Lower leg skin (tissue), 4 donors: ENCODE results near the gene PCBP1. TPM values are rescaled to one million over a fixed set of nuclear protein-coding genes. Genes with fewer than 3 reads are reported as not detected.

ENCODE experiments used
- DNase-seq, 2 donors: peaks; one replicate each; pipeline ENCODE4 v3.0.0-alpha.2; 2019; ENCODE audit warnings: low spot score in 2 of 2
- H3K4me3 ChIP-seq: fragments of 200-600 bp; sonication (generic); 2 replicates; pipeline ENCODE4 v1.5.1; 2017; ENCODE audit warnings: mild to moderate bottlenecking, low read depth; ENCODE audit not compliant: poor library complexity, severe bottlenecking
- POLR2A ChIP-seq, 2 donors: fragments of 450-650 bp; IDR thresholded peaks; one replicate each; pipeline ENCODE4 v1.6.1; 2016 to 2017; ENCODE audit warnings: antibody characterized with exemption in 2 of 2, mild to moderate bottlenecking in 1 of 2, moderate library complexity in 1 of 2
- WGBS, 2 donors: methylation state at CpG; one replicate each; pipeline ENCODE4 v1.1.5; 2018; 5-methylcytosine and 5-hydroxymethylcytosine counted together
- intact Hi-C: fragments of 100-400 bp; cut with DNase I; formaldehyde crosslinking; loops from one replicate; pipeline ENCODE4 v1.15.0; 2023; ENCODE audit warnings: low total_unique reads
- total RNA-seq, 4 donors: library from RNA; depleted of rRNA; stranded (reverse); fragments of >200 nt; gene quantifications; one replicate each; pipeline ENCODE4 v1.1.0, GENCODE V29; 2016
- TF ChIP-seq, protein P1 (sequence below), 3 donors: fragments of 450-650 bp; IDR thresholded peaks; one replicate each; pipeline ENCODE4 v1.5.1; 2016; ENCODE audit warnings: antibody characterized with exemption in 3 of 3, mild to moderate bottlenecking in 3 of 3, moderate library complexity in 2 of 3

The PCBP1 gene
- total RNA-seq, 4 donors from 2014 or later: 148 to 247 (median 186) TPM

GRCh38 chr2:70088598-70089219 is 1.4 kb downstream of the PCBP1 start:
- no peak for TF ChIP-seq POLR2A (IDR thresholded peaks at IDR 0.05)
- TF ChIP-seq, protein P1, sequence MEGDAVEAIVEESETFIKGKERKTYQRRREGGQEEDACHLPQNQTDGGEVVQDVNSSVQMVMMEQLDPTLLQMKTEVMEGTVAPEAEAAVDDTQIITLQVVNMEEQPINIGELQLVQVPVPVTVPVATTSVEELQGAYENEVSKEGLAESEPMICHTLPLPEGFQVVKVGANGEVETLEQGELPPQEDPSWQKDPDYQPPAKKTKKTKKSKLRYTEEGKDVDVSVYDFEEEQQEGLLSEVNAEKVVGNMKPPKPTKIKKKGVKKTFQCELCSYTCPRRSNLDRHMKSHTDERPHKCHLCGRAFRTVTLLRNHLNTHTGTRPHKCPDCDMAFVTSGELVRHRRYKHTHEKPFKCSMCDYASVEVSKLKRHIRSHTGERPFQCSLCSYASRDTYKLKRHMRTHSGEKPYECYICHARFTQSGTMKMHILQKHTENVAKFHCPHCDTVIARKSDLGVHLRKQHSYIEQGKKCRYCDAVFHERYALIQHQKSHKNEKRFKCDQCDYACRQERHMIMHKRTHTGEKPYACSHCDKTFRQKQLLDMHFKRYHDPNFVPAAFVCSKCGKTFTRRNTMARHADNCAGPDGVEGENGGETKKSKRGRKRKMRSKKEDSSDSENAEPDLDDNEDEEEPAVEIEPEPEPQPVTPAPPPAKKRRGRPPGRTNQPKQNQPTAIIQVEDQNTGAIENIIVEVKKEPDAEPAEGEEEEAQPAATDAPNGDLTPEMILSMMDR (IDR thresholded peaks at IDR 0.05): no peak
- intact Hi-C loops: no loop called here
- WGBS, 2 donors: 1 to 2% methylated on average over 8 of the region's 8 CpGs
- DNase-seq: no peak
- H3K4me3 ChIP-seq: peak overlapping the region; percentile 91

- 9 to 13% methylated on average over 11 of the region's 11 CpGs for WGBS, 2 donors
- peak overlapping the region; percentile 25 for H3K4me3 ChIP-seq
- no peak for TF ChIP-seq POLR2A (IDR thresholded peaks at IDR 0.05)
- TF ChIP-seq, protein P1 (IDR thresholded peaks at IDR 0.05): no peak
- intact Hi-C loops: no loop called here
- DNase-seq: peak in 1 of 2 donors; percentile 84
Observed at GRCh38 chr2:70089220-70089982, 2.1 kb downstream of the PCBP1 start.

DNA sequence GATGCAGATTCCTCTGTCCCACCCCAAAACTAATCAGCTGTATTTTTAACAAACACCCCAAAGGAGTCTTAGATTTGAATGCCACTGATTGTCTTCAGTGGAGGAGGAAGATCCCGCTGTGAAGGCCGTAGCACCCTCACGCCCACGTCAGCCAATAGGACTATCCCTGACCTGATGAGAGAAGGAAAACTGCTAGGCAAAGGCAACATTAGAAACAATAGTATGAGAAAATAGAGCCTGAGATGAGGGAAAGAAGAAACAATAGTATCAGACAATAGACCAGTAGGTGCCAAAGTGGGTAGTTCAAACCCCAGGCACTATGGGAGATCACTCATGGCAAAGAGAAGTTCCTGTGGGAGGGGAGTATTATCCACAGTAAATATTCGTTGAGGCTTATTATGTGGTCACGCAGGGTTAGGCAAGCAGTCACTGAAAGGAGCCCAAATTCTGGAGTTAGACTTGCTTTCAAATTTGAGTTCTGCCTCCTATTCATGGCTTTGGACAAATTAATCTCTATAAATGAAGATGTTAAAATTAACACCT is 2.8 kb downstream of the PCBP1 start:
- intact Hi-C loops: no loop called here
- WGBS, 2 donors: 46 to 54% methylated on average over 6 of the region's 6 CpGs
- TF ChIP-seq, protein P1 (IDR thresholded peaks at IDR 0.05): no peak
- no peak for TF ChIP-seq POLR2A (IDR thresholded peaks at IDR 0.05)
- no peak overlapping the region for H3K4me3 ChIP-seq
- DNase-seq: peak in 1 of 2 donors; percentile 69

DNA sequence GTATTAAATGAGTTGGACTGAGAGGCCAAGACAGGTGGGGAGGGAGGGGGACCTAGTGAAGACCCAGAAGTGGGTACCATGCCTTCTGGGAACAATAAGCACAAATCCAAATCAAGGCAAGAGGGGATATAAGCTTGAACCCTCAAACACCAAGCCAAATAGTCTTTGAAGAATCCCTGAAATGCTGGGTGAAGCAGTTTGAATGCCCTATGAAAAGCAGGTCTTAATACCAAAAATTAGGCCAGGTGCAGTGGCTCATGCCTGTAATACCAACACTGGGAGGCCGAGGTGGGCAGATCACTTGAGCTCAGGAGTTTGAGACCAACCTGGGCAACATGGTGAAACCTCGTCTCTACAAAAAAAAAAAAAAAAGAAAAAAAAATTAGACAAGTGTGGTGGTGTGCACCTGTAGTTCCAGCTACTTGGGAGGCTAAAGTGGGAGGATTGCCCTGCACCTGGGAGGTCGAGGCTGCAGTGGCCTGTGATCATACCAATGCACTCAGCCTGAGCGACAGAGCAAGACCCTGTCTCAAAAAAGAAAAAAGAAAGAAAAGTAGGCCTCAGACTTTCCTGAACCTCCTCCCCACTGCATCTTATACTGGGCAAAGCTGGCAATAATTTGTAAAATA is 3.5 kb downstream of the PCBP1 start:
- H3K4me3 ChIP-seq: no peak overlapping the region
- TF ChIP-seq, protein P1 (IDR thresholded peaks at IDR 0.05): no peak
- TF ChIP-seq POLR2A (IDR thresholded peaks at IDR 0.05): no peak
- WGBS, 2 donors: 91 to 96% methylated on average over 4 of the region's 4 CpGs
- intact Hi-C loops: no loop called here
- DNase-seq: peak in 1 of 2 donors; percentile 26

DNA sequence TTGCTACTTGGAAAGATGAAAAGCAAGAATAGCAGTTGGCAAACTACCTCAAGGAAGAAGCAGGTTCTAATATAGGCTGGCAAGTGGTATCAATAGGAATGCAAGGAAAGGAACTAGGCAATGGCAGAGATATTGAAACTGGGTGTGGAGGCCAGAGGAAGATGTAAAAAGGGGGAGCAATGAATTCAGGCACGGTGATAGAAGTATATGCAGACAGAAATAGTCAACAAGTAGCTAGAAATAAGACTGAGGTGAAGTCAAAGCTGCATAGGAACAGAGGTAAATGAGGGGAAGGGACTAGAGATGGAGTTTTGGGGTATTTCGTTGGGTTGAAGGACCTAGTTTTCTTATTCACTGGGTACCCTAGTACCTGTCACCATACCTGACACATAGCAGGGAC is 4.1 kb downstream of the PCBP1 start:
- DNase-seq: no peak
- 57 to 60% methylated on average over 2 of the region's 2 CpGs for WGBS, 2 donors
- no peak overlapping the region for H3K4me3 ChIP-seq
- intact Hi-C loops: no loop called here
- TF ChIP-seq, protein P1 (IDR thresholded peaks at IDR 0.05): no peak
- no peak for TF ChIP-seq POLR2A (IDR thresholded peaks at IDR 0.05)
